GM13976 (cell line): Measurements from ENCODE around the gene PLEKHH3.

Experiments used
- DNase-seq: peaks from one replicate; pipeline ENCODE4 v3.0.0; 2012; ENCODE audit warnings: low spot score
- in situ Hi-C: fragments of 300-500 bp; cut with MboI; formaldehyde crosslinking; loops from one replicate; pipeline ENCODE4 v1.12.0; 2022; ENCODE audit warnings: low sequenced_read_pairs, mixed read lengths, inconsistent platforms; ENCODE audit not compliant: unreplicated experiment
- TF ChIP-seq, protein P1 (sequence below): IDR thresholded peaks from 2 replicates; pipeline ENCODE4 v1.5.1; 2012; ENCODE audit warnings: borderline replicate concordance, mild to moderate bottlenecking; ENCODE audit not compliant: insufficient read depth; ENCODE audit errors: extremely low read depth, missing control alignments, control extremely low read depth

Gene PLEKHH3

DNA sequence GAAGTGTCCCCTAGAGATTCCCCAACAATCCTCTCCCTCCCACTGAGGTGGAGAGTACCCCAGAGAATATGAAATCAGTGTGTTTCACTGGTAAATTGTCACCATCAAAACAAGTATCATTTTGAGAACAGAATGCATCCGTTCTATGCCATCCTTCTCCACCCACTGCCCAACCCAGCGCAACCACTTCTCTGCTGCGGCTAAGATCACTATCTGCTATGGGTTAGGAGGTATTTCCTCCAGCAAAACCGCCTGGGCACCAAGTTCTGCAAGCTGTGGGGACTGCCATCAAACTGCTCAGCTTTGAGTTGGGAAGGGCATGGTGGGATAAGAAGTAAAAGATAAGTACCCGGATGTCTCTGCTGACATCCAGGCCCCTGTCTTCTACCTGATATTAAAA is 29.9 kb upstream of the PLEKHH3 start:
- TF ChIP-seq, protein P1, sequence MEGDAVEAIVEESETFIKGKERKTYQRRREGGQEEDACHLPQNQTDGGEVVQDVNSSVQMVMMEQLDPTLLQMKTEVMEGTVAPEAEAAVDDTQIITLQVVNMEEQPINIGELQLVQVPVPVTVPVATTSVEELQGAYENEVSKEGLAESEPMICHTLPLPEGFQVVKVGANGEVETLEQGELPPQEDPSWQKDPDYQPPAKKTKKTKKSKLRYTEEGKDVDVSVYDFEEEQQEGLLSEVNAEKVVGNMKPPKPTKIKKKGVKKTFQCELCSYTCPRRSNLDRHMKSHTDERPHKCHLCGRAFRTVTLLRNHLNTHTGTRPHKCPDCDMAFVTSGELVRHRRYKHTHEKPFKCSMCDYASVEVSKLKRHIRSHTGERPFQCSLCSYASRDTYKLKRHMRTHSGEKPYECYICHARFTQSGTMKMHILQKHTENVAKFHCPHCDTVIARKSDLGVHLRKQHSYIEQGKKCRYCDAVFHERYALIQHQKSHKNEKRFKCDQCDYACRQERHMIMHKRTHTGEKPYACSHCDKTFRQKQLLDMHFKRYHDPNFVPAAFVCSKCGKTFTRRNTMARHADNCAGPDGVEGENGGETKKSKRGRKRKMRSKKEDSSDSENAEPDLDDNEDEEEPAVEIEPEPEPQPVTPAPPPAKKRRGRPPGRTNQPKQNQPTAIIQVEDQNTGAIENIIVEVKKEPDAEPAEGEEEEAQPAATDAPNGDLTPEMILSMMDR = no peak
- DNase-seq = no peak
- in situ Hi-C loops = no loop called here

DNA sequence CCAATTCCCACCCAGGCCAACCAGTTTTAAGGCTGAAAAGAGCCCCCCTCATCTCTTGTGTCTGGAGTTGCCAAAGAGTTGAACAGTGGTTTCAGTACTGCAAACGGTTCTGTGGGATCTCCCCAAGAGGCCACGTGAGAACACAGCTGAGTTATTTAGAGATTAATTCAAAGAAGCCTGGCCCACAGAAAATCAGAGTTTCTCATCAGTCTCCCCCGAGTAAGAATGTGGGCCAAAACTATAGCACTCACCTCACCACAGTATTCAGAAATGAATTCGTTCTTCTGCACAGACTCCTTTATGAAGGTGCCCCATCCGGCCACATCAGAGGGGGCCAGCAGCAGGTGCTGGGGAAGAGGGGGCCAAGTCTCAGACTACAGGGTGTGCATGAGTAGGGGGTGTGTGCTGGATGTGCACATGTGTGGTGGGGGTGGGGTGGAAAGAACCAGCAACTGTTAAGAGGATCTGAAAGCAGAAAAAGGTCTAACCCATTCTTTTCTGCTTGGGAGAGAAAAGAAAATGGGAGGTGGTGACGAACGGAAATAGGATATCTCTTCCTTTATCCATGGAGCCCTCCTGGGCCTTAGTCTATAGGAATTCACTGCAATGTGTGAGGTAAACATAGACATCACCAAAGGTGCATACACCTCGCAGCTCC is 28.2 kb upstream of the PLEKHH3 start:
- TF ChIP-seq, protein P1 = no peak
- in situ Hi-C loops = no loop called here
- peak; percentile 75 for DNase-seq

DNA sequence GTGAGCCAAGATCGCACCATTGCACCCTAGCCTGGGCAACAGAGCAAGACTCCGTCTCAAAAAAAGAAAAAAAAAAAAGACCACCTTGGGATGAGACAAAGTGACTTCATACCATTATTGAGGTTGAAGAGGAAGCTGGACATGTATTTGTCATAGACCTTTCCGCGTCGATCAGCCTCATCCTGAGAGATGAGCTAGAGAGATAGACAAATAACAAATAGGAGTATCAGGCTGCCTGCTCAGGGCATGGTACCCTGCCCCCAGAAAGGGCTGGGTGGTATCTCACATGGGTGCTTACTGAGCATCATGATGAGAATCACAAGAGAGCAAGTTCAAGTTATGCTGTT is 27.7 kb upstream of the PLEKHH3 start:
- no peak for DNase-seq
- TF ChIP-seq, protein P1 = no peak
- in situ Hi-C loops = no loop called here

DNA sequence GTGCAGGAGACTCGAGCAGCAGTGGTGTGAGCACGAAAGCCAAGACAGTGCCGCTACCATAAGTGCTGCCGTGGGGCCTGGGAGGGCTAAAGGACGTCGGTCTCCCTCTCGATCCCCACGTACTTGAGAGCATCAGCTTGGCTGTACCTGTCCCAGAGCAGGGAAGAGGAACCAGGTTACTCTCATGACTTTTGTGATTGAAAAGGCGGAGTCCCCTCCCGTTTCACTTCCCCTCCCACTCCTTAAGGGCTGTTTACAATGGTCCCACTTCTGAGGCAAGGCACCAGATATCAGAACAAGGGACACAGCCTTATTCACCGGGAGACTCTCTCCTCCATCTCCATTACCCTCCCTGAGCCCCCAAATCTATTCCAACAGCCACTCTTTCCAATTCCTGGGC is 25.7 kb upstream of the PLEKHH3 start:
- in situ Hi-C loops = no loop called here
- TF ChIP-seq, protein P1 = no peak

DNA sequence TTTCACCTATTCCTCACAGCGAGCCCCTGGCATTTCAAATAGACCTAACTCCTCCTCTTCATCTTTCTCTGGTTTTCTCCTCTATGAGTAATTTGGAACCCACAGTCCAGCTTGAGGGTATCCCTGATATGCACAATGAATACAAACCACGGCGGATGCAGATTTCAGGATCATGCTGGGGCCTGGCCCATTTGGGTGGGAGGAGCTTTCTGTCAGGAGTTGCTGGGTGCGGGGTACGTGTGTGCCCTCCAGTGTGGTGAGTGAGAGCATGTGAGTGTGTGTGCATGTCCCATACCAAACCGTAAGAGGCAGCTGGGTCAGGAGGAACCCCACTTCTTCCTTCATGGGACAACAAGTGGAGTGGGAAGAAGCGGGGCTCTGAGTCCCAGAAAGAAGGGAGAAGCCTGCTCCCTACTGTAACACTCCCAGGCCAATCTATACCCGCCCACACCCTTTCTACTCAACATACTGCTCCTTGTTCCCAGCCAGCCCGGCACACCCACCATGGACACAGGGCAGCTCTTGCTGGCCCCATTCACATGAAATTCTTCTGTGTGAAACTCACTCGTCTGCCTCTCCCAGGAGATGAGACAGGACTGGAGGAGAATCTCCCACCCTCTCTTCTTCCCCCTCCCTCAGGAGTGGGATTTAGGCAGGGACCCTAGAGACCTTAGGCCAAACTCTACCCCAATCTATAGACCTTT is 23.9 kb upstream of the PLEKHH3 start:
- no peak for DNase-seq
- in situ Hi-C loops = no loop called here
- TF ChIP-seq, protein P1 = no peak

More for the DNA sequence above, 25.7 kb upstream of the PLEKHH3 start:
- peak; percentile 49 for DNase-seq

DNA sequence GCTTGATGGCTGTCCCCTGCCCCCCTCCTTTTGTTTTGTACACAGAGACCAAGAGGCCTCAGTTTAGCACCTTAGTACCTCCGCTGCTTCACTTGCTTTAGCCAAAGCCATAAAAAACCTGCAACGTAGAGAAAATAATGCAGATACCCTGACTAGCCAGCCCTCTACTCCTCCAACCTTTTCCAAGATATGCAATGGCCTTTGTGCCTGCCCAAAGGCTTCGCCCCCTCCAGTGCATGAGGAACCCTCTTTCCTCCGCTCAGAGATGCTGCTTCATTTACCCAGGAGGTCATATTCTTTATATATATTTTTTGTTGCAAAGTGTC is 22.6 kb upstream of the PLEKHH3 start:
- DNase-seq = no peak
- TF ChIP-seq, protein P1 = no peak
- in situ Hi-C loops = no loop called here

DNA sequence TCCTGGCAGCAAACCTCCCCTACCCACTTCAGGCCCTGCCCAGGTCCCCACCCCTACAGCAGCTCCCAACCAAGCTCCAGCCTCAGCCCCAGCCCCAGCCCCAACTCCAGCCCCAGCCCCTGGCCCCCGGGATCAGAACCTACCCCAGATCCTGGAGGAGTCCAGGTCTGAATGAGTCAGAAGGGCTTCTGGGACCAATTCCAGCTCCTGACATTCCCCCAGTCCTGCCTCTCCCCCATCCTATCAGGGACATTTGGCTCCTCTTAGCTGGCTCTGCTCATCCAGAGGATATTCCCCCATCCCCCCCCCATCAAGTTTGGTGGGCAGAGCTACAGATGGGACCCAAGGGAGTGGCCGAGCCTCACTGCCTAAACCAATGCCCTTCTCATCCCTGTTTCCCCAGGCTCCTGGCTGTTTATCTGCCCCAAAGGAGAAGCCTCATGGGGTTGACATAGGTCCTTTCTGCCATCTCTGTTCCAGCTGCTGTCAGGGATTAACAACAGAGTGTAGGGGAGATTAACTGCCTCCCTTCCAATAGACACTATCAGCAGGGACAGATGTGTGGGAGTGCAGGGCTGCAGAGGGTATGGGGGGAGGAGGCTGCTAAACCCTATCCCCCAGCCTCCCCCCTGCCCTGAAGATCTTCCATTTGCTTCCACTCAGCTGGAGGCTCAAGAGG is 22.1 kb upstream of the PLEKHH3 start:
- in situ Hi-C loops = no loop called here

More for the DNA sequence above, 22.1 kb upstream of the PLEKHH3 start:
- TF ChIP-seq, protein P1 = no peak
- DNase-seq = peak; percentile 21
